ENCODE results near the gene VPREB1. TPM values are rescaled to one million over a fixed set of nuclear protein-coding genes. Genes with fewer than 3 reads are reported as not detected.

VPREB1 gene
- total RNA-seq, 1 experiment from 2014 or later, result not detected

DNA sequence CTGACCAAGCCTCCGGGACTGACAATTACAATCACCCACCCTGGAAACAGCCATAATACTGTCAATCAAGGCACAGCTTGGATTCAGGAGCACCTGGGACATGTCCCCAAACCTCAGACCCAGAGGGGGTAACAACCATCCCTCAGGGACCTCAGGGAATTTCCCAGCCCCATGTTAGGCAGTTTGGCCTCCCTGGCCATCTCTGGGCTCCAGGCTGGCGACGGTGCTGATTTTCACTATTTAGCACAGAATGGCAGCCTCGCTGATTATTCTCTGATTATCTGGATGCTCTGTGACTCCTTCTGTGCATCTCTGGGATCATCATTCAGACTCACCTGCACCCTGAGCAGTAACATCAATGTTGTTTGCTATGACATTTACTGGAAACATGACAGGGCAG is 45.8 kb upstream of the VPREB1 start:
- DNase-seq (ENCODE audit: low spot score), result no peak
- Histone ChIP-seq H3K4me3 (ENCODE audit: low read depth, low read length, poor library complexity, severe bottlenecking) (no peak overlapping the region), H3K9me3 (ENCODE audit: low read depth, low read length, poor library complexity, severe bottlenecking) (no peaks in the 10 kb centered on the region), H3K27me3 (replicated peaks; ENCODE audit: insufficient read depth, low read depth, low read length, poor library complexity) (peaks cover 53% of the 10 kb centered on the region), H3K36me3 (ENCODE audit: insufficient read depth, low read length, poor library complexity, severe bottlenecking) (no peaks in the 10 kb centered on the region), H3K27ac (ENCODE audit: low read depth, low read length, poor library complexity, severe bottlenecking) (no peak overlapping the region), H3K4me1 (ENCODE audit: insufficient read depth, low read length, poor library complexity, severe bottlenecking) (no peaks in the 10 kb centered on the region)
- no TSS peak for BruUV-seq (replicated peaks)
- intact Hi-C loops (cut with micrococcal nuclease; ENCODE audit: unreplicated experiment), result no loop called here
- ChIA-PET CTCF (no interaction called here), POLR2A (ENCODE audit: low non-redundant PET) (no interaction called here)
- TF ChIP-seq EZH2 (IDR thresholded peaks at IDR 0.05; ENCODE audit: borderline replicate concordance, low read depth, low read length, poor library complexity, severe bottlenecking), result no peak
- TF ChIP-seq, protein P1, sequence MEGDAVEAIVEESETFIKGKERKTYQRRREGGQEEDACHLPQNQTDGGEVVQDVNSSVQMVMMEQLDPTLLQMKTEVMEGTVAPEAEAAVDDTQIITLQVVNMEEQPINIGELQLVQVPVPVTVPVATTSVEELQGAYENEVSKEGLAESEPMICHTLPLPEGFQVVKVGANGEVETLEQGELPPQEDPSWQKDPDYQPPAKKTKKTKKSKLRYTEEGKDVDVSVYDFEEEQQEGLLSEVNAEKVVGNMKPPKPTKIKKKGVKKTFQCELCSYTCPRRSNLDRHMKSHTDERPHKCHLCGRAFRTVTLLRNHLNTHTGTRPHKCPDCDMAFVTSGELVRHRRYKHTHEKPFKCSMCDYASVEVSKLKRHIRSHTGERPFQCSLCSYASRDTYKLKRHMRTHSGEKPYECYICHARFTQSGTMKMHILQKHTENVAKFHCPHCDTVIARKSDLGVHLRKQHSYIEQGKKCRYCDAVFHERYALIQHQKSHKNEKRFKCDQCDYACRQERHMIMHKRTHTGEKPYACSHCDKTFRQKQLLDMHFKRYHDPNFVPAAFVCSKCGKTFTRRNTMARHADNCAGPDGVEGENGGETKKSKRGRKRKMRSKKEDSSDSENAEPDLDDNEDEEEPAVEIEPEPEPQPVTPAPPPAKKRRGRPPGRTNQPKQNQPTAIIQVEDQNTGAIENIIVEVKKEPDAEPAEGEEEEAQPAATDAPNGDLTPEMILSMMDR (conservative IDR thresholded peaks at IDR 0.05; ENCODE audit: low read depth, low read length), result no peak

- BruUV-seq (replicated peaks), result no TSS peak
Measured at GRCh38 chr22:22199634-22200033, 45.0 kb upstream of the VPREB1 start.

GRCh38 chr22:22200569-22201184 is 43.9 kb upstream of the VPREB1 start:
- no peaks in the 10 kb centered on the region for H3K36me3 ChIP-seq (ENCODE audit: insufficient read depth, low read length, poor library complexity, severe bottlenecking)
- no peak for DNase-seq (ENCODE audit: low spot score)
- H3K4me1 ChIP-seq (ENCODE audit: insufficient read depth, low read length, poor library complexity, severe bottlenecking), result no peaks in the 10 kb centered on the region
- TF ChIP-seq, protein P1 (conservative IDR thresholded peaks at IDR 0.05; ENCODE audit: low read depth, low read length), result no peak
- H3K9me3 ChIP-seq (ENCODE audit: low read depth, low read length, poor library complexity, severe bottlenecking), result no peaks in the 10 kb centered on the region
- H3K27me3 ChIP-seq (replicated peaks; ENCODE audit: insufficient read depth, low read depth, low read length, poor library complexity), result peaks cover 71% of the 10 kb centered on the region
- H3K27ac ChIP-seq (ENCODE audit: low read depth, low read length, poor library complexity, severe bottlenecking), result no peak overlapping the region
- BruUV-seq (replicated peaks), result no TSS peak
- intact Hi-C loops (cut with micrococcal nuclease; ENCODE audit: unreplicated experiment), result no loop called here
- no peak overlapping the region for H3K4me3 ChIP-seq (ENCODE audit: low read depth, low read length, poor library complexity, severe bottlenecking)
- ChIA-PET CTCF (no interaction called here), POLR2A (ENCODE audit: low non-redundant PET) (no interaction called here)

More at GRCh38 chr22:22199634-22200033, 45.0 kb upstream of the VPREB1 start:
- no peak for TF ChIP-seq EZH2 (IDR thresholded peaks at IDR 0.05; ENCODE audit: borderline replicate concordance, low read depth, low read length, poor library complexity, severe bottlenecking)
- TF ChIP-seq, protein P1 (conservative IDR thresholded peaks at IDR 0.05; ENCODE audit: low read depth, low read length), result no peak
- no peaks in the 10 kb centered on the region for H3K36me3 ChIP-seq (ENCODE audit: insufficient read depth, low read length, poor library complexity, severe bottlenecking)
- ChIA-PET CTCF (no interaction called here), POLR2A (ENCODE audit: low non-redundant PET) (no interaction called here)
- peaks cover 61% of the 10 kb centered on the region for H3K27me3 ChIP-seq (replicated peaks; ENCODE audit: insufficient read depth, low read depth, low read length, poor library complexity)
- H3K4me3 ChIP-seq (ENCODE audit: low read depth, low read length, poor library complexity, severe bottlenecking), result no peak overlapping the region
- H3K27ac ChIP-seq (ENCODE audit: low read depth, low read length, poor library complexity, severe bottlenecking), result no peak overlapping the region
- no peak for DNase-seq (ENCODE audit: low spot score)
- intact Hi-C loops (cut with micrococcal nuclease; ENCODE audit: unreplicated experiment), result no loop called here
- H3K4me1 ChIP-seq (ENCODE audit: insufficient read depth, low read length, poor library complexity, severe bottlenecking), result no peaks in the 10 kb centered on the region
- H3K9me3 ChIP-seq (ENCODE audit: low read depth, low read length, poor library complexity, severe bottlenecking), result no peaks in the 10 kb centered on the region
